ENCODE measurements around the gene MAP2K5.

The MAP2K5 gene

GRCh38 chr15:67777773-67778172 lies 235.3 kb downstream of the MAP2K5 start:
- no peak overlapping the region for H3K27ac ChIP-seq (ENCODE audit: low read length)
- H3K4me3 ChIP-seq (ENCODE audit: low read length): no peak overlapping the region
- H3K4me1 ChIP-seq (ENCODE audit: control insufficient read depth, insufficient read depth, low read length): peaks cover 1% of the 10 kb centered on the region
- H3K9me3 ChIP-seq (ENCODE audit: control insufficient read depth, insufficient read depth, low read length): no peaks in the 10 kb centered on the region
- DNase-seq (ENCODE audit: low read depth, low spot score): no peak
- WGBS (ENCODE audit: insufficient coverage, insufficient read length): no CpG with 5 or more reads among the region's 2 CpGs
- H3K36me3 ChIP-seq (ENCODE audit: control insufficient read depth, insufficient read depth, low read length): no peaks in the 10 kb centered on the region
- H3K27me3 ChIP-seq (ENCODE audit: control insufficient read depth, insufficient read depth, low read length): no peaks in the 10 kb centered on the region

- no peak overlapping the region for H3K27ac ChIP-seq (ENCODE audit: low read length)
- peaks cover 5% of the 10 kb centered on the region for H3K4me1 ChIP-seq (ENCODE audit: control insufficient read depth, insufficient read depth, low read length)
- no peaks in the 10 kb centered on the region for H3K27me3 ChIP-seq (ENCODE audit: control insufficient read depth, insufficient read depth, low read length)
- H3K9me3 ChIP-seq (ENCODE audit: control insufficient read depth, insufficient read depth, low read length): no peaks in the 10 kb centered on the region
- no peaks in the 10 kb centered on the region for H3K36me3 ChIP-seq (ENCODE audit: control insufficient read depth, insufficient read depth, low read length)
- WGBS (ENCODE audit: insufficient coverage, insufficient read length): no CpG with 5 or more reads among the region's 5 CpGs
- H3K4me3 ChIP-seq (ENCODE audit: low read length): no peak overlapping the region
- no peak for DNase-seq (ENCODE audit: low read depth, low spot score)
These were observed 236.6 kb downstream of the MAP2K5 start for GRCh38 chr15:67778968-67779548.

GRCh38 chr15:67779549-67780111 lies 237.1 kb downstream of the MAP2K5 start:
- DNase-seq (ENCODE audit: low read depth, low spot score): no peak
- Histone ChIP-seq H3K27me3 (ENCODE audit: control insufficient read depth, insufficient read depth, low read length) (no peaks in the 10 kb centered on the region), H3K9me3 (ENCODE audit: control insufficient read depth, insufficient read depth, low read length) (no peaks in the 10 kb centered on the region), H3K27ac (ENCODE audit: low read length) (no peak overlapping the region), H3K36me3 (ENCODE audit: control insufficient read depth, insufficient read depth, low read length) (no peaks in the 10 kb centered on the region), H3K4me1 (ENCODE audit: control insufficient read depth, insufficient read depth, low read length) (peaks cover 5% of the 10 kb centered on the region), H3K4me3 (ENCODE audit: low read length) (no peak overlapping the region)
- no CpG with 5 or more reads among the region's 6 CpGs for WGBS (ENCODE audit: insufficient coverage, insufficient read length)

GRCh38 chr15:67781061-67781460 lies 238.6 kb downstream of the MAP2K5 start:
- H3K27ac ChIP-seq (ENCODE audit: low read length): no peak overlapping the region

GRCh38 chr15:67781907-67782690 lies 239.6 kb downstream of the MAP2K5 start:
- Histone ChIP-seq H3K27ac (ENCODE audit: low read length) (no peak overlapping the region), H3K27me3 (ENCODE audit: control insufficient read depth, insufficient read depth, low read length) (no peaks in the 10 kb centered on the region), H3K9me3 (ENCODE audit: control insufficient read depth, insufficient read depth, low read length) (no peaks in the 10 kb centered on the region), H3K36me3 (ENCODE audit: control insufficient read depth, insufficient read depth, low read length) (no peaks in the 10 kb centered on the region), H3K4me1 (ENCODE audit: control insufficient read depth, insufficient read depth, low read length) (peaks cover 8% of the 10 kb centered on the region), H3K4me3 (ENCODE audit: low read length) (no peak overlapping the region)
- DNase-seq (ENCODE audit: low read depth, low spot score): no peak
- WGBS (ENCODE audit: insufficient coverage, insufficient read length): no CpG with 5 or more reads among the region's 10 CpGs

More at GRCh38 chr15:67781061-67781460, 238.6 kb downstream of the MAP2K5 start:
- Histone ChIP-seq H3K36me3 (ENCODE audit: control insufficient read depth, insufficient read depth, low read length) (no peaks in the 10 kb centered on the region), H3K4me1 (ENCODE audit: control insufficient read depth, insufficient read depth, low read length) (peaks cover 5% of the 10 kb centered on the region), H3K9me3 (ENCODE audit: control insufficient read depth, insufficient read depth, low read length) (no peaks in the 10 kb centered on the region), H3K27me3 (ENCODE audit: control insufficient read depth, insufficient read depth, low read length) (no peaks in the 10 kb centered on the region), H3K4me3 (ENCODE audit: low read length) (no peak overlapping the region)
- no CpG with 5 or more reads among the region's 3 CpGs for WGBS (ENCODE audit: insufficient coverage, insufficient read length)
- no peak for DNase-seq (ENCODE audit: low read depth, low spot score)

GRCh38 chr15:67782691-67782991 lies 240.1 kb downstream of the MAP2K5 start:
- Histone ChIP-seq H3K4me1 (ENCODE audit: control insufficient read depth, insufficient read depth, low read length) (peaks cover 9% of the 10 kb centered on the region), H3K27me3 (ENCODE audit: control insufficient read depth, insufficient read depth, low read length) (no peaks in the 10 kb centered on the region), H3K27ac (ENCODE audit: low read length) (no peak overlapping the region), H3K4me3 (ENCODE audit: low read length) (no peak overlapping the region), H3K9me3 (ENCODE audit: control insufficient read depth, insufficient read depth, low read length) (no peaks in the 10 kb centered on the region), H3K36me3 (ENCODE audit: control insufficient read depth, insufficient read depth, low read length) (no peaks in the 10 kb centered on the region)
- no CpG with 5 or more reads among the region's 7 CpGs for WGBS (ENCODE audit: insufficient coverage, insufficient read length)
- no peak for DNase-seq (ENCODE audit: low read depth, low spot score)

- no peaks in the 10 kb centered on the region for H3K9me3 ChIP-seq (ENCODE audit: control insufficient read depth, insufficient read depth, low read length)
- WGBS (ENCODE audit: insufficient coverage, insufficient read length): no CpG with 5 or more reads among the region's 7 CpGs
- no peak for DNase-seq (ENCODE audit: low read depth, low spot score)
- H3K36me3 ChIP-seq (ENCODE audit: control insufficient read depth, insufficient read depth, low read length): no peaks in the 10 kb centered on the region
- peaks cover 9% of the 10 kb centered on the region for H3K4me1 ChIP-seq (ENCODE audit: control insufficient read depth, insufficient read depth, low read length)
- no peaks in the 10 kb centered on the region for H3K27me3 ChIP-seq (ENCODE audit: control insufficient read depth, insufficient read depth, low read length)
- no peak overlapping the region for H3K27ac ChIP-seq (ENCODE audit: low read length)
- H3K4me3 ChIP-seq (ENCODE audit: low read length): no peak overlapping the region
These were observed 240.8 kb downstream of the MAP2K5 start for GRCh38 chr15:67783303-67783702.

- no peak for DNase-seq (ENCODE audit: low read depth, low spot score)
- Histone ChIP-seq H3K27ac (ENCODE audit: low read length) (no peak overlapping the region), H3K36me3 (ENCODE audit: control insufficient read depth, insufficient read depth, low read length) (no peaks in the 10 kb centered on the region), H3K4me3 (ENCODE audit: low read length) (no peak overlapping the region), H3K4me1 (ENCODE audit: control insufficient read depth, insufficient read depth, low read length) (peaks cover 9% of the 10 kb centered on the region), H3K27me3 (ENCODE audit: control insufficient read depth, insufficient read depth, low read length) (no peaks in the 10 kb centered on the region), H3K9me3 (ENCODE audit: control insufficient read depth, insufficient read depth, low read length) (no peaks in the 10 kb centered on the region)
- WGBS (ENCODE audit: insufficient coverage, insufficient read length): no CpG with 5 or more reads among the region's 4 CpGs
These were observed 241.7 kb downstream of the MAP2K5 start for GRCh38 chr15:67784090-67784781.

GRCh38 chr15:67784856-67785430 lies 242.4 kb downstream of the MAP2K5 start:
- H3K9me3 ChIP-seq (ENCODE audit: control insufficient read depth, insufficient read depth, low read length): no peaks in the 10 kb centered on the region
- no peaks in the 10 kb centered on the region for H3K36me3 ChIP-seq (ENCODE audit: control insufficient read depth, insufficient read depth, low read length)
- WGBS (ENCODE audit: insufficient coverage, insufficient read length): no CpG with 5 or more reads among the region's 12 CpGs
- no peak overlapping the region for H3K4me3 ChIP-seq (ENCODE audit: low read length)
- DNase-seq (ENCODE audit: low read depth, low spot score): no peak
- no peaks in the 10 kb centered on the region for H3K27me3 ChIP-seq (ENCODE audit: control insufficient read depth, insufficient read depth, low read length)
- peaks cover 11% of the 10 kb centered on the region for H3K4me1 ChIP-seq (ENCODE audit: control insufficient read depth, insufficient read depth, low read length)
- H3K27ac ChIP-seq (ENCODE audit: low read length): no peak overlapping the region

- Histone ChIP-seq H3K36me3 (ENCODE audit: control insufficient read depth, insufficient read depth, low read length) (no peaks in the 10 kb centered on the region), H3K27ac (ENCODE audit: low read length) (no peak overlapping the region), H3K9me3 (ENCODE audit: control insufficient read depth, insufficient read depth, low read length) (no peaks in the 10 kb centered on the region), H3K4me3 (ENCODE audit: low read length) (no peak overlapping the region), H3K4me1 (ENCODE audit: control insufficient read depth, insufficient read depth, low read length) (peaks cover 12% of the 10 kb centered on the region), H3K27me3 (ENCODE audit: control insufficient read depth, insufficient read depth, low read length) (no peaks in the 10 kb centered on the region)
- DNase-seq (ENCODE audit: low read depth, low spot score): no peak
- WGBS (ENCODE audit: insufficient coverage, insufficient read length): no CpG with 5 or more reads among the region's 5 CpGs
These were observed 242.9 kb downstream of the MAP2K5 start for GRCh38 chr15:67785431-67785830.
